Thyroid gland (tissue), 4 donors: ENCODE results near the gene OR52D1. TPM values are rescaled to one million over a fixed set of nuclear protein-coding genes. Genes with fewer than 3 reads are reported as not detected.

Experiments used
- DNase-seq, 2 donors: peaks; one replicate each; pipeline ENCODE4 v3.0.0-alpha.2; 2019
- H3K27ac ChIP-seq, 3 donors: fragments of 200-600 bp; sonication (generic); 1 replicate in 2 of 3; 2 replicates in 1 of 3; pipeline ENCODE4 v1.5.1; 2016 to 2019; ENCODE audit warnings: mild to moderate bottlenecking in 1 of 3, moderate library complexity in 1 of 3
- H3K27me3 ChIP-seq: fragments of 200-600 bp; sonication (generic); one replicate; pipeline ENCODE4 v1.5.1; 2019
- H3K36me3 ChIP-seq, 2 donors: fragments of 200-600 bp; sonication (generic); one replicate each; pipeline ENCODE4 v1.5.1; 2016 to 2019
- H3K4me1 ChIP-seq, 2 donors: fragments of 200-600 bp; sonication (generic); one replicate each; pipeline ENCODE4 v1.5.1; 2017 to 2019
- H3K4me3 ChIP-seq, 3 donors: fragments of 200-600 bp; sonication (generic); replicated peaks in 1 of 3; 1 replicate in 2 of 3; 2 replicates in 1 of 3; pipeline ENCODE4 v1.5.1; 2016; ENCODE audit warnings: mild to moderate bottlenecking in 1 of 3
- H3K9me3 ChIP-seq: fragments of 200-600 bp; sonication (generic); one replicate; pipeline ENCODE4 v1.5.1; 2017
- POLR2A ChIP-seq, 2 donors: fragments of 450-650 bp; IDR thresholded peaks; one replicate each; pipeline ENCODE4 v1.6.1; 2017; ENCODE audit warnings: antibody characterized with exemption in 2 of 2, mild to moderate bottlenecking in 2 of 2, moderate library complexity in 1 of 2
- WGBS, 2 donors: methylation state at CpG; one replicate each; pipeline ENCODE4 v1.1.5; 2017; 5-methylcytosine and 5-hydroxymethylcytosine counted together
- intact Hi-C: fragments of 100-400 bp; cut with DNase I; formaldehyde crosslinking; loops from one replicate; pipeline ENCODE4 v1.15.1; 2023
- total RNA-seq, 4 donors: library from RNA; depleted of rRNA; stranded (reverse); fragments of >200 nt; gene quantifications; one replicate each; pipeline ENCODE4 v1.2.3, GENCODE V29; 2016
- TF ChIP-seq, protein P1 (sequence below), 6 experiments: fragments of 200-600 bp in 3 of 6; fragments of 450-650 bp in 3 of 6; sonication (generic) in 3 of 6; IDR thresholded peaks; one replicate each; pipeline ENCODE4 v1.5.1; 2016 to 2019; ENCODE audit warnings: antibody characterized with exemption in 6 of 6, mild to moderate bottlenecking in 2 of 6, inconsistent platforms in 1 of 6, moderate library complexity in 1 of 6

OR52D1 gene
- total RNA-seq, 4 donors from 2014 or later = not detected

DNA sequence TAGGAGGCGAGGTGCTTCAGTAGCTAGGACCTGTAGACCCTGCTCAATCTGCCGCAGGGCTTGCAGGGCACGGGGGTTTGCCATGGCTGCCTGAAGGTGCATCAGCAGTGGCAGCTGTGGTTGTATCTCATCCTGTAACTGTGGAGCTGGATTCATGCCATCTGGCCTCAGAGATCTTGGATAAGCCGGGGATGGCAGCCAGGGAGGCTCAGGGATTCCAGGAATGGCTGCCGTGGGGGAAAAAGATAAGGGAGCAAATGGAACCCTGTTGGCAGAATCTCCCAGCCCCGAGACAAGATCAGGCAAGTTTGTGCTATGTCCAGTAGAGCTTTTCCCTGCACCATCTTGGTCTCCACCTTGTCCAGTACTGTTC lies 19.4 kb downstream of the OR52D1 start:
- WGBS, 2 donors = 81 to 89% methylated on average over 3 to 6 of the region's 6 CpGs

GRCh38 chr11:5508605-5509004 lies 20.1 kb downstream of the OR52D1 start:
- H3K9me3 ChIP-seq = no peaks in the 10 kb centered on the region
- 95 to 100% methylated on average over 1 to 8 of the region's 8 CpGs for WGBS, 2 donors
- DNase-seq = no peak

More for the DNA sequence above, 19.4 kb downstream of the OR52D1 start:
- intact Hi-C loops = no loop called here
- no peak overlapping the region for H3K27ac ChIP-seq
- no peaks in the 10 kb centered on the region for H3K4me1 ChIP-seq
- H3K9me3 ChIP-seq = no peaks in the 10 kb centered on the region
- DNase-seq = no peak
- H3K36me3 ChIP-seq = no peaks in the 10 kb centered on the region
- no peaks in the 10 kb centered on the region for H3K27me3 ChIP-seq
- H3K4me3 ChIP-seq = no peak overlapping the region
- no peak for TF ChIP-seq POLR2A (IDR thresholded peaks at IDR 0.05)
- TF ChIP-seq, protein P1, sequence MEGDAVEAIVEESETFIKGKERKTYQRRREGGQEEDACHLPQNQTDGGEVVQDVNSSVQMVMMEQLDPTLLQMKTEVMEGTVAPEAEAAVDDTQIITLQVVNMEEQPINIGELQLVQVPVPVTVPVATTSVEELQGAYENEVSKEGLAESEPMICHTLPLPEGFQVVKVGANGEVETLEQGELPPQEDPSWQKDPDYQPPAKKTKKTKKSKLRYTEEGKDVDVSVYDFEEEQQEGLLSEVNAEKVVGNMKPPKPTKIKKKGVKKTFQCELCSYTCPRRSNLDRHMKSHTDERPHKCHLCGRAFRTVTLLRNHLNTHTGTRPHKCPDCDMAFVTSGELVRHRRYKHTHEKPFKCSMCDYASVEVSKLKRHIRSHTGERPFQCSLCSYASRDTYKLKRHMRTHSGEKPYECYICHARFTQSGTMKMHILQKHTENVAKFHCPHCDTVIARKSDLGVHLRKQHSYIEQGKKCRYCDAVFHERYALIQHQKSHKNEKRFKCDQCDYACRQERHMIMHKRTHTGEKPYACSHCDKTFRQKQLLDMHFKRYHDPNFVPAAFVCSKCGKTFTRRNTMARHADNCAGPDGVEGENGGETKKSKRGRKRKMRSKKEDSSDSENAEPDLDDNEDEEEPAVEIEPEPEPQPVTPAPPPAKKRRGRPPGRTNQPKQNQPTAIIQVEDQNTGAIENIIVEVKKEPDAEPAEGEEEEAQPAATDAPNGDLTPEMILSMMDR (IDR thresholded peaks at IDR 0.05) = no peak

GRCh38 chr11:5509803-5510202 lies 21.3 kb downstream of the OR52D1 start, which contains the start of gene UBQLN3:
TSS of gene UBQLN3 (minus strand) at chr11:5509957. CDS start at chr11:5509558, 399 bp downstream.
- 81 to 82% methylated on average over 4 of the region's 4 CpGs for WGBS, 2 donors
- intact Hi-C loops = no loop called here
- no peaks in the 10 kb centered on the region for H3K36me3 ChIP-seq

More at GRCh38 chr11:5508605-5509004, 20.1 kb downstream of the OR52D1 start:
- H3K27ac ChIP-seq = no peak overlapping the region
- TF ChIP-seq POLR2A (IDR thresholded peaks at IDR 0.05) = no peak
- TF ChIP-seq, protein P1 (IDR thresholded peaks at IDR 0.05) = no peak
- no peaks in the 10 kb centered on the region for H3K27me3 ChIP-seq
- no peak overlapping the region for H3K4me3 ChIP-seq
- H3K4me1 ChIP-seq = no peaks in the 10 kb centered on the region
- no peaks in the 10 kb centered on the region for H3K36me3 ChIP-seq
- intact Hi-C loops = no loop called here

GRCh38 chr11:5514841-5515240 lies 26.4 kb downstream of the OR52D1 start:
- intact Hi-C loops = no loop called here
- TF ChIP-seq, protein P1 (IDR thresholded peaks at IDR 0.05) = no peak
- TF ChIP-seq POLR2A (IDR thresholded peaks at IDR 0.05) = no peak
- Histone ChIP-seq H3K27me3 (no peaks in the 10 kb centered on the region), H3K27ac (no peak overlapping the region), H3K36me3 (no peaks in the 10 kb centered on the region), H3K4me1 (no peaks in the 10 kb centered on the region), H3K9me3 (no peaks in the 10 kb centered on the region), H3K4me3 (no peak overlapping the region)
- DNase-seq = no peak

More at GRCh38 chr11:5509803-5510202, 21.3 kb downstream of the OR52D1 start, which contains the start of gene UBQLN3:
- Histone ChIP-seq H3K4me3 (no peak within 1 kb of the TSS), H3K4me1 (no peaks in the 10 kb centered on the region), H3K27me3 (no peaks in the 10 kb centered on the region), H3K27ac (no peak within 1 kb of the TSS), H3K9me3 (no peaks in the 10 kb centered on the region)
- TF ChIP-seq POLR2A (IDR thresholded peaks at IDR 0.05) = no peak
- TF ChIP-seq, protein P1 (IDR thresholded peaks at IDR 0.05) = no peak
- no peak for DNase-seq

DNA sequence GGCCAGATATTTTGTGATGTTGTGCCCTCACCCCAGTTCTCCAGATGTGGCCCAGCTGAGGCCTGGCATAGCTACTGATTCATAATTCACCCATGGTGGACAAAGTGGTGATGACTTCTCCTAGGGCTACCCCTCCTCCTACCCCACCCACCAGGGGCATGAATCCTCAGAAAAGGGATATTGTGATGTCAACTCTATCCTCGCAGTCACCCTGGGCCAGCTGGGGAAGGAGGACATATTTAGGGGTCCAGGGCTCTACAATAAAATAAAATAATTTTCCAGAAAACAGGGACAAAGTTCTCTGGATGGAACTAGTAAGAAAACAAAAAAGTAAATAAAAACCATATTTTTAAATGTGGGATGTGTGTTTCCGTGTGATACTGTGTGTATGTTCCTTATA lies 28.1 kb downstream of the OR52D1 start, which contains the start of gene UBQLNL:
TSS of gene UBQLNL (minus strand) at position 101 of the 400 bp plus-strand sequence. CDS start 258 bp downstream, outside the sequence.
- Histone ChIP-seq H3K4me1 (no peaks in the 10 kb centered on the region), H3K27ac (no peak within 1 kb of the TSS), H3K36me3 (no peaks in the 10 kb centered on the region), H3K4me3 (no peak within 1 kb of the TSS), H3K9me3 (no peaks in the 10 kb centered on the region), H3K27me3 (no peaks in the 10 kb centered on the region)
- TF ChIP-seq POLR2A (IDR thresholded peaks at IDR 0.05) = no peak
- TF ChIP-seq, protein P1 (IDR thresholded peaks at IDR 0.05) = no peak
- intact Hi-C loops = no loop called here
- DNase-seq = no peak
- 92 to 94% methylated on average over 2 of the region's 2 CpGs for WGBS, 2 donors
